IMR-90 (cell line): ENCODE measurements around the gene MTTP. TPM values are rescaled to one million over a fixed set of nuclear protein-coding genes. Genes with fewer than 3 reads are reported as not detected.
A peak's percentile ranks its signal among the peaks of the same experiment; 100 is the strongest.

Source experiments
- ATAC-seq: fragments of 200-7000 bp; cut with Tn5 transposase; 2 replicates; pipeline ENCODE4 v1.9.1; 2020; ENCODE audit warnings: low read depth, mild to moderate bottlenecking, moderate library complexity
- BruUV-seq: library from RNA; stranded (reverse); fragments of 400-500 nt; replicated peaks from 2 replicates; lab custom pipeline; 2021; lab: Mats Ljungman, UMichigan
- CTCF ChIA-PET: fragments of 300-600 bp; formaldehyde crosslinking; extraction: SDS; loops from one replicate; lab custom pipeline; 2021; ENCODE audit warnings: antibody characterized with exemption; lab: Yijun Ruan, JAX
- POLR2A ChIA-PET: fragments of 300-600 bp; sonication (Branson Sonifier 250); formaldehyde crosslinking; loops from one replicate; lab custom pipeline; 2022; ENCODE audit warnings: antibody characterized with exemption; ENCODE audit not compliant: unreplicated experiment; lab: Charles Lee
- DNase-seq: peaks from one replicate; pipeline ENCODE4 v3.0.0; 2013
- H2AFZ ChIP-seq: replicated peaks from 2 replicates; pipeline ENCODE3; 2013; ENCODE audit warnings: low read length, mild to moderate bottlenecking; ENCODE audit not compliant: poor library complexity
- H2AK5ac ChIP-seq: 2 replicates; pipeline ENCODE4 v1.6.1; 2013; ENCODE audit warnings: low read depth, low read length, inconsistent platforms
- H2AK9ac ChIP-seq: replicated peaks from 2 replicates; pipeline ENCODE3; 2013; ENCODE audit warnings: mild to moderate bottlenecking, low read depth, low read length, moderate library complexity; ENCODE audit not compliant: poor library complexity
- H2BK120ac ChIP-seq: 2 replicates; pipeline ENCODE4 v1.6.1; 2013; ENCODE audit warnings: low read depth, low read length, inconsistent platforms
- H2BK15ac ChIP-seq: 3 replicates; pipeline ENCODE4 v1.6.1; 2013; ENCODE audit warnings: low read depth, low read length, inconsistent platforms
- H2BK20ac ChIP-seq: 2 replicates; pipeline ENCODE4 v1.6.1; 2013; ENCODE audit warnings: low read depth, mild to moderate bottlenecking, inconsistent platforms, low read length, moderate library complexity
- H2BK5ac ChIP-seq: 2 replicates; pipeline ENCODE4 v1.6.1; 2013; ENCODE audit warnings: mild to moderate bottlenecking, low read depth, low read length, inconsistent platforms; ENCODE audit not compliant: poor library complexity, severe bottlenecking
- H3K14ac ChIP-seq: replicated peaks from 2 replicates; pipeline ENCODE4 v1.6.1; 2013; ENCODE audit warnings: low read depth, low read length, inconsistent platforms
- H3K18ac ChIP-seq: 2 replicates; pipeline ENCODE4 v1.6.1; 2013; ENCODE audit warnings: low read depth, low read length, control low read depth
- H3K23ac ChIP-seq: 2 replicates; pipeline ENCODE4 v1.6.1; 2013; ENCODE audit warnings: low read depth, low read length, inconsistent platforms
- H3K27ac ChIP-seq: 2 replicates; pipeline ENCODE4 v1.5.1; 2013; ENCODE audit warnings: mild to moderate bottlenecking, control low read depth, low read length; ENCODE audit not compliant: insufficient read depth
- H3K27me3 ChIP-seq: 2 replicates; pipeline ENCODE4 v1.6.1; 2013; ENCODE audit warnings: low read length; ENCODE audit not compliant: control insufficient read depth, insufficient read depth
- H3K36me3 ChIP-seq: 2 replicates; pipeline ENCODE4 v1.6.1; 2013; ENCODE audit warnings: low read length, mixed read lengths; ENCODE audit not compliant: control insufficient read depth, insufficient read depth
- H3K4ac ChIP-seq: 2 replicates; pipeline ENCODE4 v1.6.1; 2013; ENCODE audit warnings: low read depth, low read length, inconsistent platforms
- H3K4me1 ChIP-seq: 2 replicates; pipeline ENCODE4 v1.6.1; 2013; ENCODE audit warnings: low read length, mixed read lengths; ENCODE audit not compliant: control insufficient read depth, insufficient read depth
- H3K4me2 ChIP-seq: 2 replicates; pipeline ENCODE4 v1.6.1; 2013; ENCODE audit warnings: low read depth, mild to moderate bottlenecking, control low read depth, low read length, moderate library complexity
- H3K4me3 ChIP-seq: 2 replicates; pipeline ENCODE4 v1.5.1; 2013; ENCODE audit warnings: low read depth, mild to moderate bottlenecking, control low read depth, low read length, moderate library complexity; ENCODE audit not compliant: insufficient read depth
- H3K56ac ChIP-seq: 2 replicates; pipeline ENCODE4 v1.6.1; 2013; ENCODE audit warnings: low read length, inconsistent platforms; ENCODE audit not compliant: insufficient read depth; ENCODE audit errors: extremely low read depth
- H3K79me1 ChIP-seq, 2 experiments: 2 replicates each; pipeline ENCODE4 v1.6.1; 2013; ENCODE audit warnings: low read length in 2 of 2, inconsistent platforms in 1 of 2, low read depth in 1 of 2
- H3K9ac ChIP-seq: 2 replicates; pipeline ENCODE4 v1.6.1; 2013; ENCODE audit warnings: low read depth, low read length, control low read depth
- H3K9me1 ChIP-seq: 2 replicates; pipeline ENCODE4 v1.6.1; 2013; ENCODE audit warnings: low read length, inconsistent platforms; ENCODE audit not compliant: insufficient read depth
- H3K9me3 ChIP-seq: 2 replicates; pipeline ENCODE4 v1.6.1; 2013; ENCODE audit warnings: low read length; ENCODE audit not compliant: control insufficient read depth, insufficient read depth
- H4K20me1 ChIP-seq: 2 replicates; pipeline ENCODE4 v1.6.1; 2013; ENCODE audit warnings: low read length, inconsistent platforms; ENCODE audit not compliant: insufficient read depth
- H4K5ac ChIP-seq: 2 replicates; pipeline ENCODE4 v1.6.1; 2013; ENCODE audit warnings: mild to moderate bottlenecking, low read depth, low read length, control low read depth
- H4K8ac ChIP-seq, 2 experiments: 2 replicates each; pipeline ENCODE4 v1.6.1; 2013; ENCODE audit warnings: low read depth in 2 of 2, low read length in 2 of 2, control low read depth in 1 of 2, inconsistent platforms in 1 of 2
- H4K91ac ChIP-seq: 2 replicates; pipeline ENCODE4 v1.6.1; 2013; ENCODE audit warnings: low read depth, low read length, inconsistent platforms; ENCODE audit not compliant: insufficient read depth
- CEBPB ChIP-seq: IDR thresholded peaks from 2 replicates; pipeline ENCODE4 v1.6.1; 2012; ENCODE audit warnings: low read depth, low read length, improper control_type of control experiment
- WGBS, 2 experiments: methylation state at CpG; one replicate each; pipeline versions ENCODE4 v1.1.5 to v1.1.7; 2013; ENCODE audit warnings: missing lambda C conversion rate in 2 of 2; ENCODE audit not compliant: insufficient read length in 1 of 2; ENCODE audit errors: extremely low coverage in 2 of 2; 5-methylcytosine and 5-hydroxymethylcytosine counted together
- dilution Hi-C: fragments of 300-500 bp; cut with HindIII; formaldehyde crosslinking; loops from one replicate; pipeline ENCODE4 v1.14.3; 2018; ENCODE audit warnings: low sequenced_read_pairs; ENCODE audit not compliant: unreplicated experiment
- in situ Hi-C: fragments of 300-500 bp; cut with MboI; formaldehyde crosslinking; loops from 3 replicates; pipeline ENCODE4 v1.14.3; 2019; ENCODE audit warnings: low sequenced_read_pairs, inconsistent platforms, mixed read lengths
- intact Hi-C: fragments of 100-400 bp; cut with micrococcal nuclease; formaldehyde crosslinking; loops from 2 replicates; pipeline ENCODE4 v1.10.0; 2022
- polyA plus RNA-seq, 3 experiments: library from polyadenylated mRNA; depleted of rRNA; stranded (reverse); fragments of >200 nt; gene quantifications; 2 replicates each; pipeline ENCODE4 v1.2.3, GENCODE V29; 2012; ENCODE audit warnings: low replicate concordance in 1 of 3
- total RNA-seq: library from RNA; depleted of rRNA; stranded (reverse); fragments of >200 nt; gene quantifications from 2 replicates; pipeline ENCODE4 v1.2.3, GENCODE V29; 2012
- TF ChIP-seq, protein P1 (sequence below): conservative IDR thresholded peaks from 2 replicates; pipeline ENCODE4 v1.5.1; 2012; ENCODE audit warnings: mild to moderate bottlenecking, low read depth, low read length, improper control_type of control experiment

MTTP gene
- total and polyA plus RNA-seq, 2 of the 4 experiments (the other 2 are of a cell fraction): under 0.01 to 0.03 TPM

DNA sequence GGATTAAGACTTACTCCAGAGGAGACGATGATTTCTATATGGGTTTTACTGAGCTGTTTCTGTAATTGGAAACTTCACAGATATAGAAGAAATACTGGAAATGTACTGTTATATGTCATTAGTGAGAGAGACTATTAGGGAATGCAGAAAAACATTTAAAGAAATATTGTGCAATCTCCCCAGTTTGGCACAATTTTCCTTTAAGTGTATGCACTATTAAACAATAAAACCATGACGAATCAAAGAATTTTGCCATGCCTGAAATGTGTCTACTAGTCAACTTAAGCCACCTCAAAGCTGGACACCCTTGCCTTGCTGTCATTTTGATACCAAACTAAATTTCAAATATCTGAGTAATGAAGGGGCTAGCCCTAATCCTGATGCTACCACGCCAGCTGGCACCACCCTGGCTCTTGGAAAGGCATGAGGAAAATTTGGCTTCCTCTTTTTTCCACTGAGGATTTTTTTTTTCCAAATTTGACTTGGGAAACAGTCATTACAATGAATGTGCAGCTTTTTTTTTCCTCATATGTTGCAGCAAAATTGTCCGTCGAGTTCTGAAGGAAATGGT is 36.1 kb downstream of the MTTP start:
- peak; percentile 66 for TF ChIP-seq CEBPB
- TF ChIP-seq, protein P1, sequence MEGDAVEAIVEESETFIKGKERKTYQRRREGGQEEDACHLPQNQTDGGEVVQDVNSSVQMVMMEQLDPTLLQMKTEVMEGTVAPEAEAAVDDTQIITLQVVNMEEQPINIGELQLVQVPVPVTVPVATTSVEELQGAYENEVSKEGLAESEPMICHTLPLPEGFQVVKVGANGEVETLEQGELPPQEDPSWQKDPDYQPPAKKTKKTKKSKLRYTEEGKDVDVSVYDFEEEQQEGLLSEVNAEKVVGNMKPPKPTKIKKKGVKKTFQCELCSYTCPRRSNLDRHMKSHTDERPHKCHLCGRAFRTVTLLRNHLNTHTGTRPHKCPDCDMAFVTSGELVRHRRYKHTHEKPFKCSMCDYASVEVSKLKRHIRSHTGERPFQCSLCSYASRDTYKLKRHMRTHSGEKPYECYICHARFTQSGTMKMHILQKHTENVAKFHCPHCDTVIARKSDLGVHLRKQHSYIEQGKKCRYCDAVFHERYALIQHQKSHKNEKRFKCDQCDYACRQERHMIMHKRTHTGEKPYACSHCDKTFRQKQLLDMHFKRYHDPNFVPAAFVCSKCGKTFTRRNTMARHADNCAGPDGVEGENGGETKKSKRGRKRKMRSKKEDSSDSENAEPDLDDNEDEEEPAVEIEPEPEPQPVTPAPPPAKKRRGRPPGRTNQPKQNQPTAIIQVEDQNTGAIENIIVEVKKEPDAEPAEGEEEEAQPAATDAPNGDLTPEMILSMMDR: no peak
- Histone ChIP-seq H2AK9ac (no peak overlapping the region), H3K56ac (no peak overlapping the region), H3K23ac (no peak overlapping the region), H3K4me1 (no peaks in the 10 kb centered on the region), H4K91ac (no peak overlapping the region), H2AFZ (no peak overlapping the region), H2BK15ac (no peak overlapping the region), H3K9ac (no peak overlapping the region), H4K20me1 (no peaks in the 10 kb centered on the region), H3K18ac (no peak overlapping the region), H3K4ac (no peak overlapping the region), H2AK5ac (no peak overlapping the region), H2BK20ac (no peak overlapping the region), H3K27me3 (peaks cover 1% of the 10 kb centered on the region), H3K36me3 (no peaks in the 10 kb centered on the region), H3K4me2 (no peak overlapping the region), H3K79me1 (no peaks in the 10 kb centered on the region), H3K14ac (no peak overlapping the region), H2BK5ac (no peak overlapping the region), H3K9me3 (no peaks in the 10 kb centered on the region), H2BK120ac (no peak overlapping the region), H4K5ac (no peak overlapping the region), H3K9me1 (no peaks in the 10 kb centered on the region), H4K8ac (no peak overlapping the region), H3K4me3 (no peak overlapping the region), H3K27ac (no peak overlapping the region)
- ChIA-PET POLR2A (no interaction called here), CTCF (no interaction called here)
- WGBS, 2 experiments: 80% methylated on average over 1 of the region's 5 CpGs; no CpG with 5 or more reads in 1 of the 2 experiments
- DNase-seq (no peak), ATAC-seq (no peak)
- in situ Hi-C loops (no loop called here), dilution Hi-C loops (no loop called here), intact Hi-C loops (no loop called here)
- BruUV-seq: no TSS peak
